ENCODE results near the gene METTL15.
"Not testable (repeated sequence)": the region's sequence is repeated elsewhere in the genome, so short reads cannot be mapped to it uniquely, and the experiment has no call there.

METTL15 gene

DNA sequence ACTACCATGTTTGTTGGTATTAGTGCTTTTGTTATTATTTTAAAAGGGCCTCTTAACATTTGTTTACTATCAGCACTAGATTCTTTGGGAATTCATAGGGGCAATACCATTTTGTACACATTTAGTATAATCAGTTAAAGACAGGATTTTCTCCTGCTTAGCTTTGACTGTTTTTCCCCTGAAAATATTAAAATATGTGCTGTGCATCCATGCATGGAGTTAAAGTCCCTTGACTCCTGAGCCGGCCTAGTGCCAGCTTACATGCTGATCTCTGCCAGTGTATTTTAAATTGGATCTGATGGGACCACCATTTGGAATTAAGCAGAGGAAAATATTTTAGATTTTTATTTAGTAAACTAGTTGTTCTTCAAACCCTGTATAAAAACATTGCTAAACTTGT is 161.4 kb downstream of the METTL15 start:
- TF ChIP-seq GLIS3 (CRISPR knock-in tag; IDR thresholded peaks at IDR 0.05): no peak
- no peak for TF ChIP-seq PPARA (CRISPR knock-in tag; IDR thresholded peaks at IDR 0.05; ENCODE audit: borderline replicate concordance)
- no peak for TF ChIP-seq ZC3H10 (CRISPR knock-in tag; IDR thresholded peaks at IDR 0.05)
- no peak for TF ChIP-seq ZNF8 (CRISPR knock-in tag; IDR thresholded peaks at IDR 0.05)
- no peak for TF ChIP-seq ARNTL (CRISPR knock-in tag; IDR thresholded peaks at IDR 0.05; ENCODE audit: borderline replicate concordance, low read depth)
- TF ChIP-seq ESRRG (CRISPR knock-in tag; IDR thresholded peaks at IDR 0.05): no peak
- TF ChIP-seq SNAI2 (CRISPR knock-in tag; IDR thresholded peaks at IDR 0.05): no peak
- no peak for TF ChIP-seq OSR1 (CRISPR knock-in tag; IDR thresholded peaks at IDR 0.05)
- no peak for TF ChIP-seq ZNF70 (CRISPR knock-in tag; IDR thresholded peaks at IDR 0.05)
- TF ChIP-seq RARB (CRISPR knock-in tag; IDR thresholded peaks at IDR 0.05): no peak
- TF ChIP-seq CREB5 (CRISPR knock-in tag; IDR thresholded peaks at IDR 0.05; ENCODE audit: low read depth): no peak
- no peak for TF ChIP-seq CSDC2 (CRISPR knock-in tag; IDR thresholded peaks at IDR 0.05)
- no peak for TF ChIP-seq ZFP30 (CRISPR knock-in tag; IDR thresholded peaks at IDR 0.05)
- no peak for TF ChIP-seq POU6F1 (CRISPR knock-in tag; IDR thresholded peaks at IDR 0.05; ENCODE audit: borderline replicate concordance, low read depth)
- no peak for TF ChIP-seq ZNF565 (CRISPR knock-in tag; conservative IDR thresholded peaks at IDR 0.05; ENCODE audit: low read depth)
- TF ChIP-seq ZFP3 (CRISPR knock-in tag; IDR thresholded peaks at IDR 0.05): no peak
- TF ChIP-seq CSRNP3 (CRISPR knock-in tag; IDR thresholded peaks at IDR 0.05): no peak
- TF ChIP-seq ISL1 (CRISPR knock-in tag; IDR thresholded peaks at IDR 0.05): no peak
- TF ChIP-seq TSHZ2 (CRISPR knock-in tag; IDR thresholded peaks at IDR 0.05): no peak
- no peak for ATAC-seq

- not testable (repeated sequence) for ATAC-seq
These were observed 164.1 kb downstream of the METTL15 start for GRCh38 chr11:28272247-28272646.

DNA sequence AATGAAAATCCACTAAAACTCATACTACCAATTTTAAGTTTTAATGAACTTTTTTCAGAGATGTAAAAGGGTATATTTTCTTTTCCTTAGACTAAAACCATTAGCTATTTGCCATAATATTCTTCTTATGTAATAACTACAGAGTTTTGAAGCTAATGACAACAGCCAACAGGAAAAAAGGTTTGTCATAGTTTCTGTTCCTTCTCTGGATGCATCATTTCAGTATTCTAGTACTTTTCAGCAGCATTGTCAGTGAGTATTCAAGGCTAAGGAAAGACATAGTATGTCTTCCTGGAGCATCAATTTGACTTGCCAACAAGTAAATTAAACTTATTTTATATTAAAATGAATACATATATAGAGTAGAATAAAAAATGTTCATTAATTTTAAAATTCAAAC is 166.0 kb downstream of the METTL15 start:
- no peak for TF ChIP-seq ZNF565 (CRISPR knock-in tag; conservative IDR thresholded peaks at IDR 0.05; ENCODE audit: low read depth)
- no peak for TF ChIP-seq TOX (CRISPR knock-in tag; IDR thresholded peaks at IDR 0.05; ENCODE audit: borderline replicate concordance)
- TF ChIP-seq ZFP30 (CRISPR knock-in tag; IDR thresholded peaks at IDR 0.05): no peak
- TF ChIP-seq POU6F1 (CRISPR knock-in tag; IDR thresholded peaks at IDR 0.05; ENCODE audit: borderline replicate concordance, low read depth): no peak
- no peak for TF ChIP-seq CREB5 (CRISPR knock-in tag; IDR thresholded peaks at IDR 0.05; ENCODE audit: low read depth)
- no peak for TF ChIP-seq CSDC2 (CRISPR knock-in tag; IDR thresholded peaks at IDR 0.05)
- no peak for TF ChIP-seq ZNF70 (CRISPR knock-in tag; IDR thresholded peaks at IDR 0.05)
- TF ChIP-seq GLIS3 (CRISPR knock-in tag; IDR thresholded peaks at IDR 0.05): no peak
- no peak for TF ChIP-seq TSHZ2 (CRISPR knock-in tag; IDR thresholded peaks at IDR 0.05)
- no peak for ATAC-seq

All from SK-N-SH treated with all-trans-retinoic acid at 6 μM for 48 hours (cell line).